Upper lobe of left lung (tissue), 6 donors: ENCODE measurements around the gene NAV2. TPM values are rescaled to one million over a fixed set of nuclear protein-coding genes. Genes with fewer than 3 reads are reported as not detected.

ENCODE experiments used
- ATAC-seq, 2 donors: fragments of 200-7000 bp; cut with Tn5 transposase; one replicate each; pipeline ENCODE4 v1.9.1; 2022; ENCODE audit warnings: mild to moderate bottlenecking in 2 of 2, moderate library complexity in 2 of 2; ENCODE audit not compliant: low FRiP score in 2 of 2
- DNase-seq, 2 donors: peaks; one replicate each; pipeline ENCODE4 v3.0.0-alpha.2; 2019 to 2020
- H3K27ac ChIP-seq, 4 donors: fragments of 200-600 bp; sonication (generic); one replicate each; pipeline ENCODE4 v1.5.1; 2016 to 2019
- H3K27me3 ChIP-seq, 4 donors: fragments of 200-600 bp; sonication (generic); one replicate each; pipeline ENCODE4 v1.5.1; 2017 to 2019
- H3K36me3 ChIP-seq, 4 donors: fragments of 200-600 bp; sonication (generic); one replicate each; pipeline ENCODE4 v1.5.1; 2016 to 2019
- H3K4me1 ChIP-seq, 4 donors: fragments of 200-600 bp; sonication (generic); one replicate each; pipeline ENCODE4 v1.5.1; 2018 to 2019
- H3K4me3 ChIP-seq, 4 donors: fragments of 200-600 bp; sonication (generic); one replicate each; pipeline ENCODE4 v1.5.1; 2017 to 2019; ENCODE audit warnings: mild to moderate bottlenecking in 2 of 4, moderate library complexity in 1 of 4
- H3K9me3 ChIP-seq, 4 donors: fragments of 200-600 bp; sonication (generic); one replicate each; pipeline ENCODE4 v1.5.1; 2018 to 2019
- CTCF ChIP-seq, 6 experiments: fragments of 450-650 bp in 4 of 6; fragments of 200-600 bp in 2 of 6; sonication (generic) in 2 of 6; IDR thresholded peaks; one replicate each; pipeline ENCODE4 v1.5.1; 2016 to 2019; ENCODE audit warnings: antibody characterized with exemption in 6 of 6
- EP300 ChIP-seq, 4 donors: sonication (generic); formaldehyde crosslinking; IDR thresholded peaks; one replicate each; pipeline ENCODE4 v1.5.1; 2017; ENCODE audit warnings: antibody characterized with exemption in 4 of 4, control low read depth in 2 of 4
- POLR2A ChIP-seq, 4 donors: fragments of 450-650 bp; IDR thresholded peaks; one replicate each; pipeline ENCODE4 v1.5.1; 2016 to 2017; ENCODE audit warnings: antibody characterized with exemption in 4 of 4, mild to moderate bottlenecking in 2 of 4
- POLR2AphosphoS5 ChIP-seq, 2 donors: sonication (generic); formaldehyde crosslinking; IDR thresholded peaks; one replicate each; pipeline ENCODE4 v1.5.1; 2017; ENCODE audit warnings: antibody characterized with exemption in 2 of 2
- WGBS, 2 donors: methylation state at CpG; one replicate each; pipeline ENCODE4 v1.1.5; 2017 to 2018; 5-methylcytosine and 5-hydroxymethylcytosine counted together
- total RNA-seq, 6 donors: library from RNA; depleted of rRNA in 4 of 6; stranded (reverse); fragments of >200 nt in 4 of 6; gene quantifications; one replicate each; pipeline versions ENCODE4 v1.1.0 to v1.2.1, GENCODE V29; 2016 to 2021
- donor health status: DM: no; HTN: no; CAD: no; lungs with moderate emphysema.
- donor health status: DM: no; HTN: yes; CAD: no; lungs with severe emphysema.

Gene NAV2
- total RNA-seq, 6 donors from 2014 or later = 40.5 to 61.4 (median 52.3) TPM

- DNase-seq (no peak), ATAC-seq (no peak)
- Histone ChIP-seq H3K4me3 (no peak overlapping the region), H3K9me3 (no peaks in the 10 kb centered on the region), H3K4me1 (peaks cover 0 to 4% (median 3%) of the 10 kb centered on the region in 4 donors), H3K27ac (no peak overlapping the region), H3K27me3 (no peaks in the 10 kb centered on the region), H3K36me3 (peaks cover 0 to 14% (median 0%) of the 10 kb centered on the region in 4 donors)
- WGBS, 2 donors = 75 to 89% methylated on average over 2 of the region's 2 CpGs
- TF ChIP-seq POLR2AphosphoS5 (IDR thresholded peaks at IDR 0.05) (no peak), EP300 (IDR thresholded peaks at IDR 0.05) (no peak), POLR2A (IDR thresholded peaks at IDR 0.05) (no peak)
Measured at GRCh38 chr11:19869466-19869865, 156.8 kb downstream of the NAV2 start.

- ATAC-seq = no peak
- no peak overlapping the region for H3K27ac ChIP-seq
- WGBS, 2 donors = 71 to 84% methylated on average over 7 to 9 of the region's 9 CpGs
Measured at GRCh38 chr11:19869946-19870589, 157.4 kb downstream of the NAV2 start.

GRCh38 chr11:19871531-19871930, 158.9 kb downstream of the NAV2 start:
- 77 to 82% methylated on average over 8 of the region's 8 CpGs for WGBS, 2 donors
- Histone ChIP-seq H3K27me3 (no peaks in the 10 kb centered on the region), H3K4me1 (peaks cover 0 to 3% (median 1%) of the 10 kb centered on the region in 4 donors), H3K27ac (no peak overlapping the region), H3K36me3 (peaks cover 0 to 14% (median 0%) of the 10 kb centered on the region in 4 donors), H3K9me3 (no peaks in the 10 kb centered on the region), H3K4me3 (no peak overlapping the region)
- DNase-seq (no peak), ATAC-seq (no peak)
- TF ChIP-seq EP300 (IDR thresholded peaks at IDR 0.05) = no peak
- TF ChIP-seq POLR2AphosphoS5 (IDR thresholded peaks at IDR 0.05) = no peak
- no peak for TF ChIP-seq CTCF (IDR thresholded peaks at IDR 0.05)
- TF ChIP-seq POLR2A (IDR thresholded peaks at IDR 0.05) = no peak

More at GRCh38 chr11:19869946-19870589, 157.4 kb downstream of the NAV2 start:
- H3K9me3 ChIP-seq = no peaks in the 10 kb centered on the region
- H3K4me1 ChIP-seq = peaks cover 0 to 3% (median 1%) of the 10 kb centered on the region in 4 donors
- no peaks in the 10 kb centered on the region for H3K27me3 ChIP-seq
- peaks cover 0 to 14% (median 0%) of the 10 kb centered on the region in 4 donors for H3K36me3 ChIP-seq
- TF ChIP-seq POLR2A (IDR thresholded peaks at IDR 0.05) = no peak
- TF ChIP-seq EP300 (IDR thresholded peaks at IDR 0.05) = no peak
- TF ChIP-seq CTCF (IDR thresholded peaks at IDR 0.05) = no peak
- TF ChIP-seq POLR2AphosphoS5 (IDR thresholded peaks at IDR 0.05) = no peak
- no peak for DNase-seq
- H3K4me3 ChIP-seq = no peak overlapping the region

- H3K27me3 ChIP-seq = no peaks in the 10 kb centered on the region
- 90 to 93% methylated on average over 2 to 4 of the region's 4 CpGs for whole genome bisulfite sequencing, 2 donors
- H3K36me3 ChIP-seq = peaks cover 0 to 14% (median 0%) of the 10 kb centered on the region in 4 donors
- DNase-seq (peak in 1 of 2 donors; percentile 33), ATAC-seq (no peak)
- no peak overlapping the region for H3K4me3 ChIP-seq
- peaks cover 0 to 3% (median 1%) of the 10 kb centered on the region in 4 donors for H3K4me1 ChIP-seq
- TF ChIP-seq POLR2AphosphoS5 (IDR thresholded peaks at IDR 0.05) (no peak), POLR2A (IDR thresholded peaks at IDR 0.05) (no peak)
- H3K27ac ChIP-seq = no peak overlapping the region
- no peaks in the 10 kb centered on the region for H3K9me3 ChIP-seq
Measured at GRCh38 chr11:19872512-19873145, 160.0 kb downstream of the NAV2 start.

DNA sequence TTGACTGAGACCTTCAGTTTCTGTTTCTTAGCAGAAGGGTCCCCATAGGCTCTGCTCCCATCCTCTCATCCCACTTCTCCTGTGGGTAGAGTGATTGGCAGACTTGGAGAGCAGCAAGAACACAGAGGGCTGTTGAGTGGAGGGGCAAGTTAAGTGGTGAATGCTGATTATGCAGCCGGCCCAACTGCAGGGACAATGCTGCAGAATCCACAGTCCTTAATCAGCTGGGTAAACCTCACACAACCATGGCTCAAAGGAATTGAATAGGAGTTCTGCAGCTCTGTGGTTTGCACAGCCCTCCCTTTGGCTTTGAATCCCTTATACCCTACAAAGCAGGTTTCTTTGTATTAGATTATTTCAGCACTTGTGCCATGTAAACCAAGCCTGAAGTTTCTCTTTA, 161.1 kb downstream of the NAV2 start:
- no peak for DNase-seq
- Histone ChIP-seq H3K27me3 (no peaks in the 10 kb centered on the region), H3K4me3 (no peak overlapping the region), H3K4me1 (no peaks in the 10 kb centered on the region), H3K27ac (no peak overlapping the region), H3K36me3 (peaks cover 0 to 14% (median 0%) of the 10 kb centered on the region in 4 donors), H3K9me3 (no peaks in the 10 kb centered on the region)
- TF ChIP-seq POLR2AphosphoS5 (IDR thresholded peaks at IDR 0.05) (no peak), POLR2A (IDR thresholded peaks at IDR 0.05) (no peak), CTCF (IDR thresholded peaks at IDR 0.05) (no peak), EP300 (IDR thresholded peaks at IDR 0.05) (no peak)
- no peak for ATAC-seq
- 50 to 56% methylated on average over 1 of the region's 1 CpG for WGBS, 2 donors
